HL-60/S4 treated with retinoic acid at 250 ng/mL for 4 days and 3 days (cell line): Measurements from ENCODE around the gene KRT83.

ENCODE experiments used
- in situ Hi-C: fragments of 300-500 bp; cut with MboI; formaldehyde crosslinking; loops from 2 replicates; pipeline ENCODE4 v1.7.0; 2022; ENCODE audit warnings: low sequenced_read_pairs

Gene KRT83

GRCh38 chr12:52267266-52267665 is 53.9 kb downstream of the KRT83 start:
- in situ Hi-C loops = no loop called here

GRCh38 chr12:52266514-52266913 is 54.7 kb downstream of the KRT83 start:
- in situ Hi-C loops = no loop called here

- in situ Hi-C loops = no loop called here
These were observed 56.8 kb downstream of the KRT83 start for GRCh38 chr12:52264435-52264825.
